Caco-2 (cell line): ENCODE results near the gene CHML. TPM values are rescaled to one million over a fixed set of nuclear protein-coding genes. Genes with fewer than 3 reads are reported as not detected.
A peak's percentile ranks its signal among the peaks of the same experiment; 100 is the strongest.

Experiments
- BruUV-seq: library from RNA; stranded (reverse); fragments of 400-500 nt; replicated peaks from 2 replicates; lab custom pipeline; 2021; lab: Mats Ljungman, UMichigan
- CTCF ChIA-PET: fragments of 300-600 bp; sonication (Branson Sonifier 250); formaldehyde crosslinking; loops from one replicate; lab custom pipeline; 2022; ENCODE audit warnings: antibody characterized with exemption; lab: Charles Lee
- POLR2A ChIA-PET: fragments of 300-600 bp; sonication (Branson Sonifier 250); formaldehyde crosslinking; loops from one replicate; lab custom pipeline; 2022; ENCODE audit warnings: antibody characterized with exemption; lab: Charles Lee
- DNase-seq, 2 experiments: peaks; one replicate each; pipeline versions ENCODE4 v3.0.0 to v3.0.0-alpha.2; 2020 to 2022
- H3K27me3 ChIP-seq: replicated peaks from 2 replicates; pipeline ENCODE4 v1.6.0; 2011; ENCODE audit warnings: low read length; ENCODE audit not compliant: control insufficient read depth, insufficient read depth
- H3K36me3 ChIP-seq: 2 replicates; pipeline ENCODE4 v1.5.1; 2011; ENCODE audit warnings: low read length; ENCODE audit not compliant: control insufficient read depth, insufficient read depth
- H3K4me1 ChIP-seq: fragments of 250-450 bp; sonication (Bioruptor Pico); 2 replicates; pipeline ENCODE4 v1.5.1; 2020; ENCODE audit warnings: mild to moderate bottlenecking
- H3K4me3 ChIP-seq: 2 replicates; pipeline ENCODE4 v1.5.1; 2011; ENCODE audit warnings: low read depth, mild to moderate bottlenecking, control low read depth, low read length
- H3K9me3 ChIP-seq: fragments of 250-450 bp; sonication (Bioruptor Pico); 2 replicates; pipeline ENCODE4 v1.5.1; 2020; ENCODE audit warnings: mild to moderate bottlenecking, moderate library complexity
- H3K27ac Mint-ChIP-seq: one replicate; pipeline ENCODE4 v1.8.0; 2022; ENCODE audit warnings: mixed read lengths; ENCODE audit not compliant: unreplicated experiment
- H3K27me3 Mint-ChIP-seq: one replicate; pipeline ENCODE4 v1.8.0; 2022; ENCODE audit warnings: mixed read lengths; ENCODE audit not compliant: insufficient read depth, unreplicated experiment
- H3K36me3 Mint-ChIP-seq: one replicate; pipeline ENCODE4 v1.8.0; 2022; ENCODE audit warnings: mild to moderate bottlenecking, mixed read lengths; ENCODE audit not compliant: insufficient read depth, unreplicated experiment
- H3K4me1 Mint-ChIP-seq: one replicate; pipeline ENCODE4 v1.8.0; 2022; ENCODE audit warnings: low read depth, mixed read lengths; ENCODE audit not compliant: unreplicated experiment
- H3K4me3 Mint-ChIP-seq: one replicate; pipeline ENCODE4 v1.8.0; 2022; ENCODE audit warnings: mild to moderate bottlenecking, moderate library complexity, mixed read lengths; ENCODE audit not compliant: unreplicated experiment
- H3K9me3 Mint-ChIP-seq: one replicate; pipeline ENCODE4 v1.8.0; 2022; ENCODE audit warnings: mixed read lengths; ENCODE audit not compliant: unreplicated experiment
- intact Hi-C: fragments of 100-400 bp; cut with micrococcal nuclease; formaldehyde crosslinking; loops from one replicate; pipeline ENCODE4 v1.10.0; 2022; ENCODE audit not compliant: unreplicated experiment
- total RNA-seq: library from RNA; stranded (reverse); gene quantifications from 2 replicates; pipeline ENCODE4 v1.2.3, GENCODE V29; 2022
- TF ChIP-seq, protein P1 (sequence below), 2 experiments: fragments of 200-600 bp in 1 of 2; IDR thresholded peaks; 1 replicate in 1 of 2; 2 replicates in 1 of 2; pipeline versions ENCODE4 v1.5.1 to v1.8.0; 2011 to 2022; ENCODE audit warnings: antibody characterized with exemption in 1 of 2, control low read depth in 1 of 2, inconsistent platforms in 1 of 2, low read depth in 1 of 2, low read length in 1 of 2, mild to moderate bottlenecking in 1 of 2, moderate library complexity in 1 of 2; ENCODE audit not compliant: insufficient read depth in 1 of 2, severe bottlenecking in 1 of 2, unreplicated experiment in 1 of 2

CHML gene
- total RNA-seq, 1 experiment from 2014 or later: 29.2 TPM

DNA sequence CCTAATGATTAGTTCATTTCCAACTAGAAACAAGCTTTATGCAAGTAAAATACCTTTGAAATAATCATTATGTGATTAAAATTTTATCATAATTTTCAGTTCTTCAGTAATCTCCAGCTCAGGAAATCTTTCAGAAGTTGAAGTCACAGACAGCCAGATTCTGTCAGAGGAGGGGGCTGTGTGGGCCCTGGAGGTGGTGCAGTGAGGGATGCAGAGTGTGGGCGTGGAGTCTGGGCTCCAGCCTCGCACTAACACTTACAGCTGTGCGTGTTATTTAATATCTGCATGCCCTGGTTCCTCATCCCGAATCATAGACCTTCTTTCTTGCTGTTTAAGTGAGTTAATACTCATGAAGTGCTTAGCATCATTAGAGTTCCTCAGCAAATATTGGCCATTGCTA, 35.8 kb upstream of the CHML start:
- peaks cover 10% of the 10 kb centered on the region for H3K4me1 Mint-ChIP-seq
- TF ChIP-seq, protein P1, sequence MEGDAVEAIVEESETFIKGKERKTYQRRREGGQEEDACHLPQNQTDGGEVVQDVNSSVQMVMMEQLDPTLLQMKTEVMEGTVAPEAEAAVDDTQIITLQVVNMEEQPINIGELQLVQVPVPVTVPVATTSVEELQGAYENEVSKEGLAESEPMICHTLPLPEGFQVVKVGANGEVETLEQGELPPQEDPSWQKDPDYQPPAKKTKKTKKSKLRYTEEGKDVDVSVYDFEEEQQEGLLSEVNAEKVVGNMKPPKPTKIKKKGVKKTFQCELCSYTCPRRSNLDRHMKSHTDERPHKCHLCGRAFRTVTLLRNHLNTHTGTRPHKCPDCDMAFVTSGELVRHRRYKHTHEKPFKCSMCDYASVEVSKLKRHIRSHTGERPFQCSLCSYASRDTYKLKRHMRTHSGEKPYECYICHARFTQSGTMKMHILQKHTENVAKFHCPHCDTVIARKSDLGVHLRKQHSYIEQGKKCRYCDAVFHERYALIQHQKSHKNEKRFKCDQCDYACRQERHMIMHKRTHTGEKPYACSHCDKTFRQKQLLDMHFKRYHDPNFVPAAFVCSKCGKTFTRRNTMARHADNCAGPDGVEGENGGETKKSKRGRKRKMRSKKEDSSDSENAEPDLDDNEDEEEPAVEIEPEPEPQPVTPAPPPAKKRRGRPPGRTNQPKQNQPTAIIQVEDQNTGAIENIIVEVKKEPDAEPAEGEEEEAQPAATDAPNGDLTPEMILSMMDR (IDR thresholded peaks at IDR 0.05; ENCODE audit: insufficient read depth in 1 of 2, low read depth in 1 of 2, low read length in 1 of 2, severe bottlenecking in 1 of 2, unreplicated experiment in 1 of 2): no peak
- Histone ChIP-seq H3K9me3 (no peaks in the 10 kb centered on the region), H3K4me1 (no peaks in the 10 kb centered on the region), H3K4me3 (no peak overlapping the region), H3K27me3 (no peaks in the 10 kb centered on the region), H3K36me3 (no peaks in the 10 kb centered on the region)
- no peak for DNase-seq
- H3K4me3 Mint-ChIP-seq: no peak overlapping the region
- no peaks in the 10 kb centered on the region for H3K36me3 Mint-ChIP-seq
- no TSS peak for BruUV-seq
- CTCF ChIA-PET: no interaction called here
- H3K27ac Mint-ChIP-seq: no peak overlapping the region
- intact Hi-C loops: no loop called here
- peaks cover 5% of the 10 kb centered on the region for H3K27me3 Mint-ChIP-seq
- peaks cover 22% of the 10 kb centered on the region for H3K9me3 Mint-ChIP-seq
- POLR2A ChIA-PET: no interaction called here

DNA sequence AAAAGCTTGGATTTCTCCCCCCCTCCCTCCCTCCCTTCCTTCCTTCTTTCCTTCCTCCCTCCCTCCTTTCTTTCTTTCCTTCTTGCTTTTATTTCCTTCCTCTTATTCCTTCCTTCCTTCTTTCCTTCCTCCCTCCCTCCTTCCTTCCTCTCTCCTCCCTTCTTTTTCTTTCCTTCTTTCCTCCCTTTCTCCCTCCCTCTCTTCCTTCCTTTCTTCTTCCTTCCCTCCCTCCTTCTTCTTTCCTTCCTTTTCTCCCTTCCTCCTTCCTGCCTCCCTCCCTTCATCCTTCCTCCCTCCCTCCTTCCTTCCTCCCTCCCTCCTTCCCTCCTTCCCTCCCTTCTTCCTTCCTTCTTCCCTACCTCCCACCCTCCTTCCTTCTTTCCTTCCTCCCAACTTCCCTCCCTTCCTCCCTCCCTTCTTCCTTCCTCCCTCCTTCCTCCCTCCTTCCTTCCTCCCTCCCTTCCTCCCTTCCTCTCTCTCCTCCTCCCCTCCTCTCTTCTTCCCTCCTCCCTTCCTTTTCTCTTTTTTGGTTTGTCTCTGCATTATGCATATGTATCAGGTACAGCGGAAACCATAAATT, 34.7 kb upstream of the CHML start:
- Mint-ChIP-seq H3K27ac (no peak overlapping the region), H3K36me3 (no peaks in the 10 kb centered on the region), H3K27me3 (no peaks in the 10 kb centered on the region), H3K9me3 (peaks cover 15% of the 10 kb centered on the region), H3K4me3 (no peak overlapping the region), H3K4me1 (peaks cover 10% of the 10 kb centered on the region)
- no peak for DNase-seq
- H3K36me3 ChIP-seq: no peaks in the 10 kb centered on the region
- BruUV-seq: no TSS peak
- no peak overlapping the region for H3K4me3 ChIP-seq
- H3K27me3 ChIP-seq: no peaks in the 10 kb centered on the region
- ChIA-PET CTCF (no interaction called here), POLR2A (no interaction called here)
- no peaks in the 10 kb centered on the region for H3K9me3 ChIP-seq
- TF ChIP-seq, protein P1 (IDR thresholded peaks at IDR 0.05; ENCODE audit: insufficient read depth in 1 of 2, low read depth in 1 of 2, low read length in 1 of 2, severe bottlenecking in 1 of 2, unreplicated experiment in 1 of 2): no peak
- intact Hi-C loops: no loop called here
- H3K4me1 ChIP-seq: no peaks in the 10 kb centered on the region

DNA sequence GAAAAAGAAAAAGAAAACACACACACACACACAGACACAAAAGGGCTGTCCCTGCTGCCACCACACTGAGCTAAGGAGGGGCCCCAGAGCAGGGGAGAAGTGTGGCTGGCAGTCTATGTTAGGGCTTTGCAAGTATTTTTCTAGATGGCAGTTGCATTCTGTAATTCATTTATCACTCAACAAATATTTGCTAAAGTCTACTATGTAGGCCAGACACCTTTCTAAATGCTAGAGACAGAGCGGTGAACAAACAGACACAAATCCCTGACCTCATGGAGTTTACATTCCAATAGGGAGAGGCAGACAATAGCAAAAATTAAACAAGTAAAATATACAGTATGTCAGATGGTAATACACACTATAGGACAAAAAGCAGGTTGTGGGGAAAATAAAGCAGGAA, 32.1 kb upstream of the CHML start:
- Mint-ChIP-seq H3K36me3 (no peaks in the 10 kb centered on the region), H3K4me1 (peaks cover 10% of the 10 kb centered on the region), H3K27me3 (no peaks in the 10 kb centered on the region), H3K27ac (no peak overlapping the region), H3K9me3 (peaks cover 25% of the 10 kb centered on the region), H3K4me3 (peak overlapping the region; percentile 4)
- Histone ChIP-seq H3K27me3 (no peaks in the 10 kb centered on the region), H3K4me3 (no peak overlapping the region), H3K9me3 (no peaks in the 10 kb centered on the region), H3K4me1 (no peaks in the 10 kb centered on the region), H3K36me3 (no peaks in the 10 kb centered on the region)
- DNase-seq: peak in 1 of 2 experiments; percentile 3
- BruUV-seq: no TSS peak
- intact Hi-C loops: no loop called here
- TF ChIP-seq, protein P1 (IDR thresholded peaks at IDR 0.05; ENCODE audit: insufficient read depth in 1 of 2, low read depth in 1 of 2, low read length in 1 of 2, severe bottlenecking in 1 of 2, unreplicated experiment in 1 of 2): no peak
- ChIA-PET POLR2A (interaction anchor here (1.0 kb wide), 1 partner anchor 32 kb away, joined by 3 read pairs; no protein-coding TSS in a partner anchor), CTCF (no interaction called here)
